Measurements from ENCODE around the gene DEFB125.
"Not testable (repeated sequence)": the region's sequence is repeated elsewhere in the genome, so short reads cannot be mapped to it uniquely, and the experiment has no call there.

GRCh38 chr20:129786-130323, 42.4 kb downstream of the DEFB125 start:
- not testable (repeated sequence) for TF ChIP-seq POLR2A (conservative IDR thresholded peaks at IDR 0.05); TARDBP (IDR thresholded peaks at IDR 0.05); TCF7L2 (IDR thresholded peaks at IDR 0.05; ENCODE audit: low read depth, low read length); U2AF2 (optimal IDR thresholded peaks at IDR 0.05; ENCODE audit: low read depth, low read length); ZNF239 (CRISPR knock-in tag; IDR thresholded peaks at IDR 0.05); CBX5 (IDR thresholded peaks at IDR 0.05; ENCODE audit: borderline replicate concordance, low read depth); SMARCC2 (IDR thresholded peaks at IDR 0.05; ENCODE audit: low read depth); MYC (IDR thresholded peaks at IDR 0.05; ENCODE audit: low read depth, low read length); MYC (CRISPR knock-in tag; IDR thresholded peaks at IDR 0.05; ENCODE audit: borderline replicate concordance, low read depth)
